ENCODE measurements around the gene THAP6. TPM values are rescaled to one million over a fixed set of nuclear protein-coding genes. Genes with fewer than 3 reads are reported as not detected.
"Not testable (repeated sequence)": the region's sequence is repeated elsewhere in the genome, so short reads cannot be mapped to it uniquely, and the experiment has no call there.

Gene THAP6
- total RNA-seq, 8 experiments from 2014 or later, result 13.4 to 26.5 (median 19.5) TPM

DNA sequence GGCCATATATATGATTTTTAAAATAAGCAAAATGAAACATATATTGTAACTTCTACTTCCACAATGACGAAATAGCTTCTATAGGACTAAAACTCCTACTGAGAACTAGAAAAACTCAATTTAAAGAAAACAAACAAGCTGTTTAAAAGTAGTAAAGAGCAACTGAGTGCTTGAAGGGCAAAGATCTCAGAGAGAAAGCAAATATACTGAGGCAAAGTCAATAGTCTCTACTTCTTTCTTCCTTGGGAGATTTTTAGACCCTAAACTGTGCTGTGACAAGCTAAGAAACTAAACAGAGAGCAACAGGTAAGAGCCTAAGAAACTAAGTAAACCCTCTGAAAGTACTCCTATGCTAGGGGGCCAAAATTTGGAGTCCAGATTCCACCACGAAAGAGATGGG lies 8.6 kb upstream of the THAP6 start:
- in situ Hi-C loops (cut with MboI; ENCODE audit: low pct_unique_long_range_greater_than_20kb in 2 of 9, low sequenced_read_pairs in 9 of 9, unreplicated experiment in 9 of 9), result no loop called here
- H3K4me1 ChIP-seq (replicated peaks in 1 of 2), result no peaks in the 10 kb centered on the region
- H3K27ac ChIP-seq, result no peak overlapping the region
- 69 to 100% (median 95%) methylated on average over 1 to 2 of the region's 2 CpGs for WGBS, 10 experiments
- no peak for ATAC-seq (replicated peaks in 6 of 8)
- no peak overlapping the region for H3K4me3 ChIP-seq

DNA sequence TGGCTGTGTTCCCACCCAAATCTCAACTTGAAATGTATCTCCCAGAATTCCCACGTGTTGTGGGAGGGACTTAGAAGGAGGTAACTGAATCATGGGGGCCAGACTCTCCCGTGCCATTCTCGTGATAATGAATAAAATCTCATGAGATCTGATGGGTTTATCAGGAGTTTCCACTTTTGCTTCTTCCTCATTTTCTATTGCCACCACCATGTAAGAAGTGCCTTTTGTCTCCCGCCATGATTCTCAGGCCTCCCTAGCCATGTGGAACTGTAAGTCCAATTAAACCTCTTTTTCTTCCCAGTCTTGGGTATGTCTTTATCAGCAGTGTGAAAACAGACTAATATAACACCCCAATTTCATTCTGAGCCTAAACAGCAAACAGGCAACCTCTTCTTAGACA lies 4.7 kb upstream of the THAP6 start:
- 84 to 100% (median 100%) methylated on average over 1 to 3 of the region's 4 CpGs; no CpG with 5 or more reads in 1 of the 10 experiments for whole genome bisulfite sequencing, 10 experiments
- H3K27ac ChIP-seq; in situ Hi-C loops (cut with MboI; ENCODE audit: low pct_unique_long_range_greater_than_20kb in 2 of 9, low sequenced_read_pairs in 9 of 9, unreplicated experiment in 9 of 9); H3K4me3 ChIP-seq; ATAC-seq (replicated peaks in 6 of 8): not testable (repeated sequence)
- H3K4me1 ChIP-seq (replicated peaks in 1 of 2), result peaks cover 9 to 13% of the 10 kb centered on the region in 2 donors

DNA sequence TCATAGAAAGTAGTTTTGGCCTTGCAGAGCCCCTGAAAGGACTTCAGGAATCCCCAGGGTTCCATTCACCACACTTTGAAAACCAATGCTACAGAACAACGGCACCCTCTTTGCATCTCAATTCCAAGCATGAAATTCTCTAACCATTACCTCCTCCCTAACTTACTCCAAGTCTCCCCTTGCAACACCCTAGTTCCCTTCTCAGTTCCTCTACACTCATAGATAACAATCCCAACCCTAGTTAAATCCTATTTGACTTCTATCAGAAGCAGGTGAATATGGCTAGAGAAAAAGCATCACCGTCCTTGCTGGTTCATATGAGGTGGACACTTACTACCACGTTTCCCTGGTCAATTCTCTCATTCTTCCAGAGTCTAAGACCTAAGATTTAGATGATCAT lies 2.4 kb upstream of the THAP6 start:
- H3K27ac ChIP-seq, result no peak overlapping the region
- in situ Hi-C loops (cut with MboI; ENCODE audit: low pct_unique_long_range_greater_than_20kb in 2 of 9, low sequenced_read_pairs in 9 of 9, unreplicated experiment in 9 of 9), result no loop called here
- H3K4me3 ChIP-seq, result peak overlapping the region; percentile 59 to 94 (median 83)
- WGBS, 10 experiments, result 12 to 74% (median 21%) methylated on average over 1 to 3 of the region's 3 CpGs; no CpG with 5 or more reads in 1 of the 10 experiments
- ATAC-seq (replicated peaks in 6 of 8), result no peak
- peaks cover 13 to 21% of the 10 kb centered on the region in 2 donors for H3K4me1 ChIP-seq (replicated peaks in 1 of 2)

DNA sequence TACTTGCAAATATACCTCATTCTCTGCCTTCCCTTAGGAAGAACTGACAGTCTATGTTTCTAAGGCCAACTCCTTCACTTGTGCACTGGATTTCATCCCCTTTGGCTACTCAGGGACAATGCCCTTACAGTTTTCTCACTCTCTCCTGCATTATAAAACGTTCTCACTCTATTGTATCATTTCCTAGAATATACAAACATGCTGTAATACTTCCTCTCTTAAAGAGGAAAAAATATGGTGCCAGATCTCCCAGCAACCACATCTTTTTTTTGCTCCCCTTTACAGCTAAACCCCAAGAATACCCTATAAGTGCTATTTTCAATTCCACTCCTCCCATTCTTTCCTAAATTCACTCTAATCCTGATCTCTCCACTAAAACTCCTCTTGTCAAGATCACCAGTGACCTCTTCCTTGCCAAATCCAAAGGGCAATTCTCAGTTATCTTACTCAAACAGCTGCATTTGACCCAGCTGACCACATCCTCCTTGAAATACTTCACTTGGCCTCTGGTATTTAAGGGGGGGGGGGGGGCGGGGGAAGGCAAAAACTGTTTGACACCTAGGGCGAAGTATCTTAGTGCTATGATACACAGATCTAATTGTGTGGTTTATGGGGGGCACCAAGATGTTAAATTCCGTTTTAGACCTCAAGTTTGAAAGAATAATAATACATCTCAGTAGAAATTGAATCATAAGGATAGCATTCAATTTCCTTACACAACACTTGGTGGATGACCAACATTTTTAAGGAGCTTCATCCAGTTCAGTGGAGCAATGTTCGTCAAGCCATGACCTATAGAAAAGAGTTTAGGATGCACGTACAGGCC lies 1.7 kb upstream of the THAP6 start:
- H3K27ac ChIP-seq, result no peak overlapping the region
- no peak for ATAC-seq (replicated peaks in 6 of 8)
- WGBS, 10 experiments, result 0 to 49% (median 29%) methylated on average over 1 to 5 of the region's 6 CpGs; no CpG with 5 or more reads in 2 of the 10 experiments
- H3K4me1 ChIP-seq (replicated peaks in 1 of 2), result peaks cover 13 to 21% of the 10 kb centered on the region in 2 donors
- H3K4me3 ChIP-seq, result peak overlapping the region; percentile 59 to 94 (median 83)
- in situ Hi-C loops (cut with MboI; ENCODE audit: low pct_unique_long_range_greater_than_20kb in 2 of 9, low sequenced_read_pairs in 9 of 9, unreplicated experiment in 9 of 9), result no loop called here

DNA sequence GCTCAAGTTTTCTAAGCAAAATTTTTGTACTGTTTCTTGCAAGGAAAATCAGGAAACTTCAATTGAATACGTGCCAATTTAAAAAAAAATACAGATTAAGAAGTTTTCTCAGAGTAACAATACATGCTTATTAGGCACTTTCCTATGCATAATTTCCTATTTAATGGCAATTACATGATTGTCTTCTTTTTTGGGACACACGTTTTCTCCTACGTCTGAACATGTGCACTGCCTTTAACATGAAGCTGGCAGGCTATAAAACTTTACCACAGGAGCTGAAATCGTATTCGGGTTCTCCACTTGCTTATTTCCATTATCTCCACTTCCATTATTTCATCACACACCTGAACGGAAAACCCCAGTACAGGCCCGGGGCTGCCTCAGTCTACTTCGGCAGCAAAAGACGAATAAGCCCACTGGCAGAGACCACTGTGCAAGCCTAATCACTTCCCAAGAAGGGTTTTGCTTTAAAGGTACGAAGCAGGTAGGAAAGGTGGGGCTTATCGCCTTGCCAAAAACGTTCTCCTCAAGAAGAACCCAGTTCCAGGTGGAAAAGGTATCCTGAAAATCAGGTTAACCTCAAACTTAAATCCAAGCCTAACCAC lies 645 bp upstream of the THAP6 start:
- H3K27ac ChIP-seq, result peak overlapping the region; percentile 93 to 94
- peak overlapping the region; percentile 59 to 94 (median 83) for H3K4me3 ChIP-seq
- ATAC-seq (replicated peaks in 6 of 8), result no peak
- WGBS, 10 experiments, result 0 to 5% (median 1%) methylated on average over 1 to 12 of the region's 12 CpGs; no CpG with 5 or more reads in 1 of the 10 experiments
- in situ Hi-C loops (cut with MboI; ENCODE audit: low pct_unique_long_range_greater_than_20kb in 2 of 9, low sequenced_read_pairs in 9 of 9, unreplicated experiment in 9 of 9), result no loop called here
- H3K4me1 ChIP-seq (replicated peaks in 1 of 2), result peaks cover 13 to 21% of the 10 kb centered on the region in 2 donors

DNA sequence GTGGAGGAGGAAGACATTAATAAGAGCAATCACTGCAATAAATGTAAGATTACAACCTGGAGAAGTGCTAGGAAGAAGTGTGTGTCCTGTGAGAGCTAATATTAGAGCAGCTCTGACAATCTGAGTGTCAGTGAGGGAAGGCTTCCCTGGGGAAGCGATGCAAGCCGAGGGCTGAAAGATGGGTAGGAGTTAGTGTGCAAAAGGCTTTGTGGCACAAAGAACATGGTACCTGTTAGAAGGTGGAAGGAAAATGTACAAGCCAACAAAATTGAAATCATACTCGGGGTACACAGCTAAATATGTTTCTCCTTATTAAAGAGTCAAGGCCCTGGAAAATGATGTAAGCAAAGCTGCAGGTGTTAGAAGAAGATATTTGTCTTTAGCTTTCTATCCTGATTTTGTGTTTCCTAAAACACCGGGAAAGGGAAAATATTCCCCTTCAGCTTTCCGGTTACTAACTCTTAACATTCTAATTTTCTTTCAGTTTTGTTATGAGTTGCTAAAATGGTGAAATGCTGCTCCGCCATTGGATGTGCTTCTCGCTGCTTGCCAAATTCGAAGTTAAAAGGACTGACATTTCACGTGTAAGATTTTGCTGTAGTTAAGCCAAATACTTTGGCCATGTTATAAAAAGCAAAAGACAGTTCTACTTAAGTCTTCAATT lies 808 bp downstream of the THAP6 start:
- H3K4me1 ChIP-seq (replicated peaks in 1 of 2), result peaks cover 13 to 21% of the 10 kb centered on the region in 2 donors
- ATAC-seq (replicated peaks in 6 of 8), result peak in 3 of 8 experiments; percentile 0 to 1 (median 0)
- 37 to 66% (median 54%) methylated on average over 6 to 9 of the region's 9 CpGs for WGBS, 10 experiments
- H3K4me3 ChIP-seq, result peak overlapping the region; percentile 59 to 94 (median 83)
- in situ Hi-C loops (cut with MboI; ENCODE audit: low pct_unique_long_range_greater_than_20kb in 2 of 9, low sequenced_read_pairs in 9 of 9, unreplicated experiment in 9 of 9), result no loop called here
- peak overlapping the region; percentile 93 to 94 for H3K27ac ChIP-seq

DNA sequence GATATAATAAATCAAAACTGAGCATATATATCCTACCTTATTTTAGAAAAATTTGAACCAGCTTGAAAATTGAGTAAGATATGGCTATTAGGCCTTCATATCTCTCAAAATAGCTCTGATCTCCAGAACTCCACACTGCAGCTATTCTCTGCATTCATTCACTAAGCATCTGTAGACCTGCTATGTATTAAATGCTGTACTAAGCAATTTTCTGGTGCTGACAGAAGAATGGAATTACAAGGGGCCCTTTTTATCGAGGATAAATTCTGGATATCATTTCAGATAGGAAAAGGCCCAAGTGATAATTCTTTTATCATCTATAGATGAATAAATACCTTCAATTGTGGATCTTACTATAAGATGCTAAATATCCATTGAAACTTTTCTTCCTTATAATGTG lies 1.9 kb downstream of the THAP6 start:
- Histone ChIP-seq H3K4me3 (no peak overlapping the region), H3K27ac (no peak overlapping the region), H3K4me1 (replicated peaks in 1 of 2) (peaks cover 13 to 18% of the 10 kb centered on the region in 2 donors)
- no peak for ATAC-seq (replicated peaks in 6 of 8)
- WGBS, 10 experiments, result 0 to 100% (median 100%) methylated on average over 1 of the region's 1 CpG
- in situ Hi-C loops (cut with MboI; ENCODE audit: low pct_unique_long_range_greater_than_20kb in 2 of 9, low sequenced_read_pairs in 9 of 9, unreplicated experiment in 9 of 9), result no loop called here

DNA sequence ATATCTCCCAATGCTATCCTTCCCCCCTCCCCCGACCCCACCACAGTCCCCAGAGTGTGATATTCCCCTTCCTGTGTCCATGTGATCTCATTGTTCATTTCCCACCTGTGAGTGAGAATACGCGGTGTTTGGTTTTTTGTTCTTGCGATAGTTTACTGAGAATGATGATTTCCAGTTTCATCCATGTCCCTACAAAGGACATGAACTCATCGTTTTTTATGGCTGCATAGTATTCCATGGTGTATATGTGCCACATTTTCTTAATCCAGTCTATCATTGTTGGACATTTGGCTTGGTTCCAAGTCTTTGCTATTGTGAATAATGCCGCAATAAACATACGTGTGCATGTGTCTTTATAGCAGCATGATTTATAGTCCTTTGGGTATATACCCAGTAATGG lies 5.2 kb downstream of the THAP6 start:
- peaks cover 0 to 12% of the 10 kb centered on the region in 2 donors for H3K4me1 ChIP-seq (replicated peaks in 1 of 2)
- no CpG with 5 or more reads among the region's 7 CpGs for WGBS, 10 experiments
- H3K27ac ChIP-seq; in situ Hi-C loops (cut with MboI; ENCODE audit: low pct_unique_long_range_greater_than_20kb in 2 of 9, low sequenced_read_pairs in 9 of 9, unreplicated experiment in 9 of 9); ATAC-seq (replicated peaks in 6 of 8); H3K4me3 ChIP-seq: not testable (repeated sequence)

DNA sequence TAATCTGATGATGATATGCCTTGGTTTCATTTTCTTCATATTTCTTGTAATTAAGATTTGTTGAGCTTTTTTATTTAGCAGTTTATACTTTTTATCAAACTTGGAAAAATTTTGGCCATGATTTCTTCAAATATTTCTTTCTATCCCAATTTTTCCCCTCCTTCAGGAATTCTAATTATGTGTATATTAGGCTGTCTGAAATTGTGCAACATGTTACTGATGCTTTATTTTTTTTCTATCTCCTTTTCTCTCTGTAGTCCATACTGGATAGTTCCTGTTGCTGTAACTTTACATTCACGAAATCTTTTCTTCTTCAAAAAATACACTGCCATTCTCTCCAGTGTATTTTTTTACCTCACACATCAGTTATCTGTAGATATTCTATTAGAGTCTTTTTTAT lies 10.8 kb downstream of the THAP6 start:
- 50 to 100% (median 100%) methylated on average over 1 of the region's 1 CpG for WGBS, 10 experiments

DNA sequence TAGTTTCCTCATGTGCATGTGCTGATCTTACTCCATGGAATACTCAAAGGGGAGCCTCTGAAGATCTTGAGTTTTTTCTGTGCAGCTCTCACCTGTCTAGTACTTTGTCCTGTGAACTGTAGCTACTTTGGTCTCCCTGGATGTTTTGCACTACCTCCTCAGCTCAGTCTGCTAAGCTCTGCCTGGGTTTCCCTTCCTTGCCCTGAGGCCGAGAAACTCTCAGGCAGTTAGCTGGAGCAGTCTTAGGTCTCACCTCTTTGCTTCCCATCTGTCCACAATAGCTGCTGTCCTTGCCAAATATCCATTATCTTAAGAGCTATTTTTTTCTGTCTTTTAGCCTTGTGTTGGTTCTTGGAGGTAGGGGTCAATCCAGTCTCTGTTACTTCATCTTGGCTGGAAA lies 11.6 kb downstream of the THAP6 start:
- H3K27ac ChIP-seq, result no peak overlapping the region
- peak in 2 of 8 experiments; percentile 45 to 74 for ATAC-seq (replicated peaks in 6 of 8)
- H3K4me3 ChIP-seq, result no peak overlapping the region
- no peaks in the 10 kb centered on the region for H3K4me1 ChIP-seq (replicated peaks in 1 of 2)
- in situ Hi-C loops (cut with MboI; ENCODE audit: low pct_unique_long_range_greater_than_20kb in 2 of 9, low sequenced_read_pairs in 9 of 9, unreplicated experiment in 9 of 9), result no loop called here
- 80 to 100% (median 94%) methylated on average over 1 of the region's 1 CpG; no CpG with 5 or more reads in 6 of the 10 experiments for WGBS, 10 experiments

More for the DNA sequence above, 10.8 kb downstream of the THAP6 start:
- Histone ChIP-seq H3K4me1 (replicated peaks in 1 of 2) (no peaks in the 10 kb centered on the region), H3K4me3 (no peak overlapping the region), H3K27ac (no peak overlapping the region)
- ATAC-seq (replicated peaks in 6 of 8), result no peak
- in situ Hi-C loops (cut with MboI; ENCODE audit: low pct_unique_long_range_greater_than_20kb in 2 of 9, low sequenced_read_pairs in 9 of 9, unreplicated experiment in 9 of 9), result no loop called here

DNA sequence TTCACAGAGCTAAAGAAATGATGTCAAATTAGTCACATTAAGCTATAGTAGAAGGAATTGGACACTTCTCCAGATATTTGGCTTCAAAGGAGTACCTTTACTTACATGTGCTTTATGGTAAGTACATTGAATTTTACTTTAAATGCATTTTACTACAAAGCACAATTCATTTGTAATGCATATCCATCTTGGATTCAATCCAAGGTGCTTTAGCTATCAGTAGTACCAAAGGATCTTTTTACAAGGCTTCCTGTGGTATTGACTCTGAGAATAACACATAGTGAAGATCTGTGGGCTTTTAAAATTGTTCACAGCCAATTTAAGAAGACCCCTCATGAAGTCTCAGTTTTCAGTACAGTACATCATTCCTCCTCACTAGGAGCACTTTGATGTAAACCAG lies 13.2 kb downstream of the THAP6 start:
- in situ Hi-C loops (cut with MboI; ENCODE audit: low pct_unique_long_range_greater_than_20kb in 2 of 9, low sequenced_read_pairs in 9 of 9, unreplicated experiment in 9 of 9), result no loop called here
- Histone ChIP-seq H3K4me3 (no peak overlapping the region), H3K4me1 (replicated peaks in 1 of 2) (no peaks in the 10 kb centered on the region), H3K27ac (no peak overlapping the region)
- ATAC-seq (replicated peaks in 6 of 8), result no peak

DNA sequence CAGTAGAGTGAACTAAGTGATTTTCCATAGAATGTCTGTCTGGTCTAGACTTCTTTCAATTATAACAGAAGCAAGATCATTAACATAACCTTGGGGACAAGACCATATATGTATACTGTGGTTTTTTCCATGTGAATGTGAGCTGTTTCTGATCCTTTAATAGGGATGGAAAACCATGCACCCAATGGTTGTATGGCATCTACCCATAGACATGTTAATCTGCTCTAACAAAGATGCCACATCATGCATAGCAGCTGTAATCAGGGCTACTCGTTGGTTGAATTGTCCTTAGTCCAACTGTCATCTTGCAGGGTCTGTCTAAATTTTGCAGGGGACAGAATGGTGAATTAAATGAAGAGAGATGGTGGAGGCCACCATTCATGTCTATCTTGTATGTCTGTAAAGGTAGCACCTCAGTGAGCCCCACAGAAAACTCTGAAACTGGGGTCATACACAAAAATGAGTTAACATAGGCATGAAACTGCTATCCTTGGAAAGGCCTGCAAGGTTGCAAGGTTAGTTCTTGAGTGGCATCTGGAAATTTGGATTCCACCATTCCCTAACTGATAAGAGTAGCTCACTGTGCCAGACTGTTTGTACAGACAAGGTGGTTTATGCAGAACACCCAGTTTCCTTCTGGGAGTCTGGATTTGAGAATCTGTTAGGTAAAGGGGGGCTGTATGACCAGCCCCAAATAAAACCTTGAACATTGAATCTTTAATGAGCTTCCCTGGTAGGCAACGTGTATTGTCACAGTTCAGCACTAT lies 16.5 kb downstream of the THAP6 start:
- H3K27ac ChIP-seq, result no peak overlapping the region
- 0 to 100% (median 60%) methylated on average over 1 to 2 of the region's 2 CpGs; no CpG with 5 or more reads in 3 of the 10 experiments for WGBS, 10 experiments
- H3K4me3 ChIP-seq, result no peak overlapping the region
- peak in 3 of 8 experiments; percentile 17 to 61 (median 36) for ATAC-seq (replicated peaks in 6 of 8)
- in situ Hi-C loops (cut with MboI; ENCODE audit: low pct_unique_long_range_greater_than_20kb in 2 of 9, low sequenced_read_pairs in 9 of 9, unreplicated experiment in 9 of 9), result no loop called here
- no peaks in the 10 kb centered on the region for H3K4me1 ChIP-seq (replicated peaks in 1 of 2)
